ENCODE data around the gene AKT3. TPM values are rescaled to one million over a fixed set of nuclear protein-coding genes. Genes with fewer than 3 reads are reported as not detected.

AKT3 gene
- total RNA-seq, 1 experiment from 2014 or later = 40.4 TPM

DNA sequence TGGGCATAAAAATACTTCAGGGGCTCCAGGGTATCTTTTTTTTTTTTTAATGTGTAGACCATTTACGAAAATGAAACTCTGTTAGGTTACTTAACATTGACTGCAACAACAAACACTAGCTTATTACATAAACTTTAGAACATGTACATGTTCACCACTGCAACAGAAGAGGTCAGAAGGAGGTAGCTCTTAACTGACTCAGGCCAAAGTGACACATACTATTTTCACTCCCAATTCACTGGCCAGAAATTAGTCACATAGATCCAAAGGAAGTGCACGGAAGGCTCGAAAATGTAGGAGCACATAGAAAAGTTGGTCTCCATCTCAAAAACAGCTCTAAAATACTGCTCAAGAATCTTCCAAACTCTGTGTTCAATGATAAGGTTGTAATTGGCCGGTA, 107.2 kb downstream of the AKT3 start:
- H3K27ac ChIP-seq = no peak overlapping the region
- no peaks in the 10 kb centered on the region for H3K4me1 ChIP-seq
- no peaks in the 10 kb centered on the region for H3K36me3 ChIP-seq
- no peaks in the 10 kb centered on the region for H3K9me3 ChIP-seq (replicated peaks)
- H3K27me3 ChIP-seq = no peaks in the 10 kb centered on the region
- DNase-seq = no peak
- H3K4me3 ChIP-seq = no peak overlapping the region

DNA sequence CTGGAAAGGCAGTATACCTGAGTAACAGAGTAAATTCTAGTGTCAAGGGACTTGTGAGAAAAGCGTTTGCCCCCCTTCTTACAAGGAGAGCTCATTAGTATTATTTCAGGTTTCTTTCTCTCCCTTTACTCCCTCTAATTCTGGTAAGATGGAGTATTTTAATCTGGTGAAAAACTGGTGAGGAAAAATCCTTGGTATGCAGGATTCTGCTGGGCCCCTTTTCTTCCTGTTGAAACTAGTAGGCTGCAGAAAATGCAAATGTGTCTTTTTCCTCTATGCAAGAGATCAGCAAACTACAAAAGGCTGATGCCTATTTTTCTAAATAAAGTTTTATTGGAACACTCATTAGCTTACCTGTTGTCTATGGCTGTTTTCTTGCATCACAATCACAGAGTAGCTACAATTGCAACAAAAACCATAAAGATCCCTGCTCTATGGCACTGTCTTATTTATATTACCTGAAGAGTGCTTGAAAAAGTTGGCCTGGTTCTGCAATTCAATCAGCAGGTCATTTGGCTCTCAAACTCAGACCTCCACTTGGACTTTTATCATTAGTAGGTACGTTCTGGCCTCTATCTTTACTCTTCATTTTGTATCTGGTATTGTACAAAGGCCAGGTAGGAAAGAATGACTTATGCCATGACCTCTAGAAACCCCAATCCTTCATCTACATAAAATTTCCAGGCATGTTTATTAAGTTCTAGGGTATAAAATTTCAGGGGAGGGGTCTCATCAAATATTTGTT, 109.6 kb downstream of the AKT3 start:
- Histone ChIP-seq H3K4me1 (no peaks in the 10 kb centered on the region), H3K27ac (no peak overlapping the region), H3K4me3 (no peak overlapping the region), H3K36me3 (no peaks in the 10 kb centered on the region), H3K9me3 (replicated peaks) (no peaks in the 10 kb centered on the region), H3K27me3 (no peaks in the 10 kb centered on the region)
- no peak for DNase-seq

DNA sequence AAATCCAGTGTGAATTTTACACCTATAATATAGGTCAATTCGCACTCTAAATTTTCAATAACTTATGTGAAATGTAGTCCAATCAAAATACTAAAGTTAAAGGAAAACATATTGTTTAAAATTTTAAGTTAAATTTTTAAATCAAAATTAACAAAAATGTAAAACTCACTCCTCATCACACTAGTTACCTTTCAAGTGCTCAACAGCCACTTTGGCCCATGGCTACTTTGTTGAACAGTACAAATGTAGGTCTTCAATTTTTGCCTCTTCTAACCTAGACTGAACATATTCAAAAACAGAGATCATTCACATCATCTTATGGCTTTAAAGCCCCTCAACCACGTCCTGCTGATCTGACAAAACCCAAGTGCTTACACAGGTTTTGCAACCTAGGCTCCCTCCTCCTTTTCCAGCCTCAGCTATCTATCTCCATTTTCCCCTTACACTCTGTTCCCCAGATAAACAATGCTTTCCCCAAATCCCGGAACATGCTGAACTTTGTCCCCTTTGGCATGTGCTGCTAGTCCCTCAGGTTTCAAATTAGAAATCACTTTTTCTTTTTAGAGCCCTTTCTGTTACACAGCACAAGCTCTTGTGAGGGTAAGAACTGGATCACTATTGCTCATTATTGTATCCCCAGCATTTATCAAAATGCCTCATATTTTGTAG, 110.6 kb downstream of the AKT3 start:
- Histone ChIP-seq H3K27ac (no peak overlapping the region), H3K9me3 (replicated peaks) (no peaks in the 10 kb centered on the region), H3K36me3 (no peaks in the 10 kb centered on the region), H3K27me3 (no peaks in the 10 kb centered on the region), H3K4me1 (no peaks in the 10 kb centered on the region), H3K4me3 (no peak overlapping the region)
- DNase-seq = no peak

DNA sequence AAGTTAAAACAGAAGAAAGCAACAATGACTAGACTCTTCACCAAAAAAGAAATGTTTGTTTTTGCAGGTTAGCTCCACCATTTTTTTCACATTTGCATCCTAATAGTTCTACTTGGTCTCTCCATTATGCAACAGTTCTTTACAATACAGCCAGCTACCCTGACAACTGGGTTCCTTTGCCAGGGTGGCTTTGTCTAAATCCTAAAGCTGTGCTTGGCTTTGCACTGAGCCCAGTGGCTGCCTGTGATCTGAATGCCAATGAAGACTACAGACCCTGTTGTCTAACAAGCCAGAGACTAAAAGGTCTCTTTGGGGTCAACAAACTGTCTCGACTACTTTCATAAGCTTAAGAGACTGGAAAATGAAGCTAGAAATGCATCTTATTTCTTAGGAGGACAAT, 112.0 kb downstream of the AKT3 start:
- Histone ChIP-seq H3K4me3 (no peak overlapping the region), H3K36me3 (no peaks in the 10 kb centered on the region), H3K9me3 (replicated peaks) (no peaks in the 10 kb centered on the region), H3K27ac (no peak overlapping the region), H3K4me1 (no peaks in the 10 kb centered on the region), H3K27me3 (no peaks in the 10 kb centered on the region)
- DNase-seq = no peak

DNA sequence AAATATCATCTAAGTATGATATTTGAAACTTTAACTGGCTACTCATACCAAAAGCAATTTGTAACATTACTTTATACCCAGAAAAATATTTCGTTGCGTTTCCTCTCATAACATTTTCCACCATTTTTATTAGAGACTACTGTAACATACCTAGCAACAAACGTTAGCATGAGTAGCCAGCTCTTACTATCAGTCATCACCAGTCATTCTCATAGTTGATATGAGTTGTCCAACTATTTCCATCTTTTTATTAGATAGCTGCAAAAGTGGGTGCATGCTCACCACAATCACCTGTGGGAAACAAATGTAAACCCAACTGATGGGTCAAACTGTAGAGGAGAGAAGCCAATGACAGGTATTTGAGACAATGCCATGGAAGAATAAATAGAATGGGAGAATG, 114.6 kb downstream of the AKT3 start:
- Histone ChIP-seq H3K4me1 (no peaks in the 10 kb centered on the region), H3K27me3 (no peaks in the 10 kb centered on the region), H3K4me3 (no peak overlapping the region), H3K9me3 (replicated peaks) (no peaks in the 10 kb centered on the region), H3K36me3 (peaks cover 3% of the 10 kb centered on the region; the same call in 1 of the 2 replicates), H3K27ac (no peak overlapping the region)
- no peak for DNase-seq

DNA sequence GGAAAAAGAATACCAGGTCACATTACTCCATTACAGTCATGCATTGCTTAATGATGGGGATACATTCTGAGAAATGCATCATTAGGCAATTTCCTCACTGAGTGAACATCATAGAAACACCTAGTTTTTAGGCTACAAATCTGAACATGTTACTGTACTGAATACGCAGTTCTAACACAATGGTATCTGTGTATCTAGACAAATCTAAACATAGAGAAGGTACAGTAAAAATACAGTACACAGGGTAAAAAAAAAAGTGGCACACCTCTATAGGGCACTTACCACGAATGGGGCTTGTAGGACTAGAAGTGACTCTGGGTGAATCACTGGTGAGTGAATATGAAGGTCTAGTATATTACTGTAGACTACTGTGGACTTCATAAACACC, 115.7 kb downstream of the AKT3 start:
- Histone ChIP-seq H3K4me3 (no peak overlapping the region), H3K4me1 (no peaks in the 10 kb centered on the region), H3K27me3 (no peaks in the 10 kb centered on the region), H3K9me3 (replicated peaks) (no peaks in the 10 kb centered on the region), H3K36me3 (peaks cover 3% of the 10 kb centered on the region; the same call in 1 of the 2 replicates), H3K27ac (no peak overlapping the region)
- no peak for DNase-seq

DNA sequence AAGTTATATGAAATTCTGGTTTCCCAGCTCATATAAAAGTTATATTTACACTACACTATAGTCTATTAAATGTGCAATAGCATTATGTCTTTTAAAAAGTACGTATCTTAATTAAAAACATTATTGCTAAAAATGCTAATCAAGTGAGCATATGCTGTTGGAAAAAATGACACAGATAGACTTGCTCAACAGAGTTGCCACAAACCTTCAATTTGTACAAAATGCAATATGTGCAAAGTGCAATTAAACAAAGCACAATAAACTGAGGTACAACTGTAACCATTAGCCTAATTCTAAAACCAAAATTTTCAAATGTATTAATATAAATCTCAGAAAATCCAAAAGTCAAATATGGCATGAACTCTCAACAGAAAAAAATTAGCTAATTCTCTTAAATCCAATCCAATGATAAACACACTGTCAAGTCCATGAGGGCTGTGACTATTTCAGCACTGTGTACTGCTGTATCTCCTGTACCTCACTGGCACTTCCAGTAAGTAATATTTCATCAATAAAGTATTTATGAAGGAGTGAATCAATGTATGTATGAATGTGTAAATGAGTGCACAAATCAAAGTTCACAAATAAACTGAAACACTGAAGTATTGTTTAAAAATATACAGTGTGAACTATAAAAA, 116.3 kb downstream of the AKT3 start:
- Histone ChIP-seq H3K9me3 (replicated peaks) (no peaks in the 10 kb centered on the region), H3K4me1 (no peaks in the 10 kb centered on the region), H3K27ac (no peak overlapping the region), H3K27me3 (no peaks in the 10 kb centered on the region), H3K4me3 (no peak overlapping the region), H3K36me3 (peaks cover 3% of the 10 kb centered on the region; the same call in 1 of the 2 replicates)
- no peak for DNase-seq

DNA sequence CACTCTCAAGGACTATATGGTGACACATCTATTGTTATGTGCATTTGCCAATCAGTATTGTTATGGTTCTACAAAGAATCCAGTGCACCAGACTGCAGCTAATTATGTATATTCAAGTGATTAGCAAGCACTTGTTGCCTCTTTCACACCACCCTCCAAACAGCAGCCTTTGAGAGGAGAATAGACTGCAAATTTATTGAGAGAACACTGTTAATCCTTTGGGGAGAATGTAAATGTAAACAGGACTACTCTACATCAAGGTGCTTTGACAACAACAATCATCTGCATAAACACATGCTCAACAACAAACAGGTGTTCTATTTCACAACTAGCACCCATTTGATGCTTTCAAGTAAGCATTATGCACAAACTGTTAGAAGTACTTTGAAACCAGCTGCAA, 117.4 kb downstream of the AKT3 start:
- H3K4me1 ChIP-seq = no peaks in the 10 kb centered on the region
- no peak for DNase-seq
- peaks cover 3% of the 10 kb centered on the region; the same call in 1 of the 2 replicates for H3K36me3 ChIP-seq
- H3K27me3 ChIP-seq = no peaks in the 10 kb centered on the region
- no peaks in the 10 kb centered on the region for H3K9me3 ChIP-seq (replicated peaks)
- H3K4me3 ChIP-seq = no peak overlapping the region
- H3K27ac ChIP-seq = no peak overlapping the region

DNA sequence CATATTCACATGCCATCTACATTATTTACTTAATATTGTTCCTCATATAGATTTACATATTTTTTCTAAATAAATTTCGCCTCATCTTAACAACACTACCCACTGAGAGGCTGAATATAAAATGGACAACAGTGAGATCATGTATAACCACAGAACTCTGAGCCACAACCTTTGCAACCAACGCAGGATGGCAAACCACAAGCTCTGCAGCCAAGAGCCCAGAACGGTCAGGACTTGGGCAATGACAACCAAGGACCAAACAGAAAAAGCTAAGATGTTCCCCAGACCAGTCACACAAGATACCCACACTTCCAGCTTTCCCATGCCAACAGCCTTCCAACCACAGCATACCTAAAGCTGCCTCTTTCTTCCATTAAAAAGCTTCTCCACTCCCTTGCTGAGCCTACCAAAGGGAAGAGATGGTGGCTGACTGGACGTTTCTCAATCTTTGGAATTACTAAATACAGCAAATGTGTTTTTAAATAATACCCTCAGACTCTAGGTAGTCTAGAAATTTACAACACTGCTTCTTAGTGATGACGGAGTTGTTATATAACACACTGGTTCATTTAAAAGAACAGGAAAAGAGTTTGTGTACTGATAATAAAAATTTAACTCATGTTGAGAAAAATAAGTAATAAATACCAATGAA, 117.9 kb downstream of the AKT3 start:
- Histone ChIP-seq H3K4me1 (no peaks in the 10 kb centered on the region), H3K36me3 (peaks cover 3% of the 10 kb centered on the region; the same call in 1 of the 2 replicates), H3K27ac (no peak overlapping the region)

DNA sequence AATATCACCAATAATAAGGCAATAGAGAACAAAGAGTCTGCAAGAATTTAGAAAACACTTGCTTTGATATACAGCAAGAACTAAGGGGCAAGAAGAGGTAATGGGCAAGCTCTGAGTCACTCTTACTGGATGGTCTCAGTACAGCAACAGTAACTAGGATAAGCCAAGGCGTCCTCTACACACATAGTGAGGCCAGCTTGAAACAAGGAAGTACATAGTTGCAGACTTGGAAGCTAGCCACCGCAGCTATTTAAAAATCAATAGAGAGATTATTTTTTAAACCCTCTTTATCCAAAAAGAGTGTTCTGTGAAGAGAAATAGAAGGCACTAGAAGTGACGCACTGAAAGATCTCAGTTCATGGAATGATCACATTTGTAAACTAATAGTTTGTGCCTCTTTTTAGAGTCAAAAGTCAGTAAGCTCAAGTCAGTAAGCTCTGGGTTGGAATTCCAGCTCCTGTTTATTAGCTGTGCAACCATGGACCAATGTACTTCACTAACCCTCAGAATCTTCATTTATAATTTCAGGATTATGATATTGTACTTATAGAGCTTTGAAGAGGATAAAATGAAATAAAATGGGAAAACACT, 118.6 kb downstream of the AKT3 start:
- Histone ChIP-seq H3K4me3 (no peak overlapping the region), H3K27ac (no peak overlapping the region), H3K4me1 (no peaks in the 10 kb centered on the region), H3K9me3 (replicated peaks) (no peaks in the 10 kb centered on the region), H3K36me3 (peaks cover 3% of the 10 kb centered on the region; the same call in 1 of the 2 replicates), H3K27me3 (no peaks in the 10 kb centered on the region)
- DNase-seq = no peak

More for the DNA sequence above, 117.9 kb downstream of the AKT3 start:
- H3K4me3 ChIP-seq = no peak overlapping the region
- no peaks in the 10 kb centered on the region for H3K27me3 ChIP-seq
- DNase-seq = no peak
- H3K9me3 ChIP-seq (replicated peaks) = no peaks in the 10 kb centered on the region

DNA sequence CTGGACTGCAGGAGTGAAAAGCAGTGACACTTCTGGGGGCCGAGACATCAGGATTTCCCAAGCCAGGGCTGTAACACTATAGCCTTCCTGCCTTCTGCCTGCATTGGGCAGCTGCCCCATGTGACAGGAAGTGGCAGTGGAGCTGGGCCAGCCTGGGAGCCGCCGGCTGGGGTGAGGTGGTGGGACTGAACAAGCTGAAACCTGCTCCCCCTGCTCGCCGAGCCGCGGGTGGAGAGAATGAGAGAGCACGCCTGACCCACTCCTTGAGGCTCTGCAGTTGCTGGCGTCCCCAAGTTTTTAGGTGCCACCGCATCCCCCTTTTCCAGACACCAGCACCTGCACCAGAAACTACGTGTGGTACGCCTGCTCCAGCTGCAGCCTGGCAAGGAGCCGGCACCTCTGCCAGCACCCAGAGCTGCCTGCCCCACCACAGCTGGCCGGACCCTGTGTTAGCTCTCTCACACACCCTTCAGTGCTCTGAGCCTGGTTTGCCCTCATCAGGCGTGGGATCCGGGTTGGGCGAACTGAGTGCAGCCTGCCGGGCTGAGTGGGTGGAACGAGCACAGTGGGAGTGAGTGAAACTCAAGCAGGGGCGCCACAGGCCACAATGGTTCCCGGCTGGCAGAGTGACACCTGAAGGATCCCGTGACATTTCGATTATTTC, 119.4 kb downstream of the AKT3 start:
- peaks cover 6% of the 10 kb centered on the region; the same call in 1 of the 2 replicates for H3K4me1 ChIP-seq
- no peak overlapping the region for H3K4me3 ChIP-seq
- peaks cover 3% of the 10 kb centered on the region; the same call in 1 of the 2 replicates for H3K36me3 ChIP-seq
- no peaks in the 10 kb centered on the region for H3K27me3 ChIP-seq
- DNase-seq = no peak
- H3K9me3 ChIP-seq (replicated peaks) = no peaks in the 10 kb centered on the region
- no peak overlapping the region for H3K27ac ChIP-seq

DNA sequence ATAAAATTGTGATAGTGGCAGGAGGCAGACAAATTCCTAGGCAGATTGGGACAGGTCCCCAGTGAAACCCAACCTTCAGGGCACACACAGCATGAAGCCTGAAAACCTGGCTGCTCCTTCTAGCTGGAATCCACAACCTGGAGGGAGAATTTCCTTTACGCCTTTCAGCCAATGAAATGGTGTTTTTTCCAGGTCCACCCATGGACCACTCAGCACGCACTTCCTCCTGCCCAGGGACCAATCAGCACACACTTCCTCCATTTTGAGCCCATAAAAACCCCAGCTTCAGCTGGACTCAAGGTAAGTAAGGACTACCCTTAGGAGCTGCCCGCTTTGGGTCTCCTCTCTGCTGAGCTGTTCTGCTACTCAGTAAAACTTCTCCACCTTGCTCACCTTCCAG, 120.1 kb downstream of the AKT3 start:
- no peaks in the 10 kb centered on the region for H3K27me3 ChIP-seq
- H3K27ac ChIP-seq = no peak overlapping the region
- peaks cover 3% of the 10 kb centered on the region; the same call in 1 of the 2 replicates for H3K36me3 ChIP-seq
- peaks cover 11% of the 10 kb centered on the region; the same call in 1 of the 2 replicates for H3K4me1 ChIP-seq
- no peaks in the 10 kb centered on the region for H3K9me3 ChIP-seq (replicated peaks)
- DNase-seq = no peak
- H3K4me3 ChIP-seq = no peak overlapping the region

DNA sequence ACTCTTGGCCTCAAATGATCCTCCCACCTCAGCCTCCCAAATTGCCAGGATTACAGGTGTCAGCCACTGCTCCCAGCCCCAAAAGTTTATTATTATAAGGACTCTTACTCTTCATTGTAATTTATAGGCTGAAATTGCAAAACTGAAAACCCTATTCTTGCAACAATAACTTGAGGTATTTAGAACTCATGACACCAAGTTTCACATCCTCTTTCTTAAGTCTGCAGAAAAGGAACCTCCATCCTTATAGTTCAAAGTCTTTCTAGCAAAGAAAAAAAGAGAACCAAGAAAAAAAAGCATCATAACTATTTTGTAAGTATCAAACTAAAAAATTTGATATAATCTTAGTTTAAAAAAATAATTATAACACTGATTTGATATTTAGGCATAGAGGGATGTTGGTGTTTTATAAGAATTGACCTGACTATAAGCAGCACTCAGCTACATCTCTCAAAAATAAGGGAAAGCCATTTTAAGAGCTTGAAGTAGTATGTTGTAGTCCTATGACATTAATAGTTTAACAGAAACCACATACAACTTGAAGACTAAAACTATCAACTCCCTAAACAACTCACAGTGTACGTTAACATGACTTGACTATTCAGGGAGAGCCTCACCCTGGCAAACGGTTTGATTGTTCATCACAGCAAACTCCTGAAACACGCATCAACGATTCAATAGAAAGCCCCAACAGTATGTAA, 122.4 kb downstream of the AKT3 start:
- Histone ChIP-seq H3K9me3 (replicated peaks) (no peaks in the 10 kb centered on the region), H3K27me3 (no peaks in the 10 kb centered on the region), H3K36me3 (peaks cover 3% of the 10 kb centered on the region; the same call in 1 of the 2 replicates), H3K4me1 (peaks cover 11% of the 10 kb centered on the region; the same call in 1 of the 2 replicates), H3K4me3 (no peak overlapping the region), H3K27ac (no peak overlapping the region)
- no peak for DNase-seq
